K562 (cell line): ENCODE results near the gene MEIKIN. TPM values are rescaled to one million over a fixed set of nuclear protein-coding genes. Genes with fewer than 3 reads are reported as not detected.

Experiments
- ATAC-seq: fragments of 200-7000 bp; cut with Tn5 transposase; 3 replicates; pipeline ENCODE4 v1.9.1; 2020; ENCODE audit warnings: moderate library complexity
- BruUV-seq: library from RNA; stranded (reverse); fragments of 400-500 nt; replicated peaks from 2 replicates; lab custom pipeline; 2021; lab: Mats Ljungman, UMichigan
- CTCF ChIA-PET: fragments of 300-600 bp; formaldehyde crosslinking; extraction: SDS; loops from one replicate; lab custom pipeline; 2021; ENCODE audit warnings: low intra/inter-chr PET ratio; lab: Yijun Ruan, JAX
- POLR2A ChIA-PET: fragments of 300-600, 350-650 bp; sonication (Branson Sonifier 250); formaldehyde crosslinking; extraction: SDS; loops from one replicate; lab custom pipeline; 2021; ENCODE audit warnings: antibody characterized with exemption, inconsistent platforms; lab: Yijun Ruan, JAX
- DNase-seq, 4 experiments: peaks; one replicate each; pipeline versions ENCODE4 v3.0.0 to v3.0.0-alpha.2; 2011 to 2018; ENCODE audit warnings: low spot score in 3 of 4, mixed read lengths in 3 of 4; ENCODE audit errors: extremely low read depth in 1 of 4
- FAIRE-seq: peaks from 2 replicates; lab custom pipeline; 2011; peaks lifted over from hg19 to GRCh38; lab: Jason Lieb, UNC
- H2AFZ ChIP-seq: 2 replicates; pipeline ENCODE4 v1.6.0; 2011; ENCODE audit warnings: low read depth, low read length, control low read depth, inconsistent platforms
- H3K27ac ChIP-seq: fragments of 200-600 bp; 3 replicates; pipeline ENCODE4 v1.8.0; 2011; ENCODE audit warnings: low read depth, mild to moderate bottlenecking, control low read depth, inconsistent platforms, low read length, moderate library complexity, mixed read lengths; ENCODE audit errors: extremely low read depth
- H3K27me3 ChIP-seq, 2 experiments: fragments of 300-600 bp in 1 of 2; 2 replicates in 1 of 2; 3 replicates in 1 of 2; pipeline versions ENCODE4 v1.6.0 to v1.8.0; 2011; ENCODE audit warnings: inconsistent platforms in 2 of 2, low read length in 2 of 2, mild to moderate bottlenecking in 1 of 2, mixed read lengths in 1 of 2, moderate library complexity in 1 of 2; ENCODE audit not compliant: control insufficient read depth in 2 of 2, insufficient read depth in 2 of 2
- H3K36me3 ChIP-seq: fragments of 300-600 bp; 3 replicates; pipeline ENCODE4 v1.8.0; 2011; ENCODE audit warnings: mild to moderate bottlenecking, low read length, inconsistent platforms; ENCODE audit not compliant: control insufficient read depth, insufficient read depth
- H3K4me1 ChIP-seq, 2 experiments: fragments of 200-600 bp in 1 of 2; replicated peaks in 1 of 2; 2 replicates in 1 of 2; 3 replicates in 1 of 2; pipeline versions ENCODE4 v1.5.1 to v1.8.0; 2011; ENCODE audit warnings: inconsistent platforms in 2 of 2, low read length in 2 of 2, mild to moderate bottlenecking in 1 of 2, mixed read lengths in 1 of 2, moderate library complexity in 1 of 2; ENCODE audit not compliant: control insufficient read depth in 2 of 2, insufficient read depth in 2 of 2
- H3K4me2 ChIP-seq: 2 replicates; pipeline ENCODE4 v1.6.1; 2011; ENCODE audit warnings: low read length, control low read depth, inconsistent platforms, mixed read lengths; ENCODE audit not compliant: insufficient read depth
- H3K4me3 ChIP-seq: fragments of 200-600 bp; sonication (generic), shearing (Covaris generic); 2 replicates; pipeline ENCODE4 v1.5.1; 2016; ENCODE audit warnings: control low read depth, inconsistent platforms
- H3K79me2 ChIP-seq: fragments of 200-600 bp; 3 replicates; pipeline ENCODE4 v1.8.0; 2011; ENCODE audit warnings: low read length, inconsistent platforms; ENCODE audit not compliant: control insufficient read depth, insufficient read depth
- H3K9ac ChIP-seq, 2 experiments: 2 replicates each; pipeline versions ENCODE4 v1.6.0 to v1.6.1; 2011; ENCODE audit warnings: low read depth in 2 of 2, low read length in 2 of 2, control low read depth in 1 of 2, inconsistent platforms in 1 of 2, mild to moderate bottlenecking in 1 of 2, mixed read lengths in 1 of 2; ENCODE audit not compliant: insufficient read depth in 1 of 2
- H3K9me1 ChIP-seq: one replicate; pipeline ENCODE4 v1.6.0; 2011; ENCODE audit warnings: inconsistent platforms, mild to moderate bottlenecking, low read length, moderate library complexity; ENCODE audit not compliant: control insufficient read depth, insufficient read depth
- H3K9me3 ChIP-seq: replicated peaks from 2 replicates; pipeline ENCODE4 v1.5.1; 2011; ENCODE audit warnings: low read depth, low read length, inconsistent platforms; ENCODE audit not compliant: control insufficient read depth, insufficient read depth
- H4K20me1 ChIP-seq: replicated peaks from 2 replicates; pipeline ENCODE4 v1.6.1; 2011; ENCODE audit warnings: low read length, inconsistent platforms, mixed read lengths; ENCODE audit not compliant: control insufficient read depth, insufficient read depth
- BMI1 ChIP-seq: fragments of 150-350 bp; IDR thresholded peaks from 2 replicates; pipeline ENCODE4 v1.6.1; 2014; ENCODE audit warnings: low read length
- DMBX1 ChIP-seq: fragments of 250-450 bp; sonication (Bioruptor Pico); IDR thresholded peaks from 2 replicates; pipeline ENCODE4 v1.8.0; 2022; ENCODE audit warnings: inconsistent platforms, mild to moderate bottlenecking, moderate library complexity, borderline replicate concordance
- FOXA3 ChIP-seq, 2 experiments: fragments of 450-650 bp in 1 of 2; sonication (generic) in 1 of 2; formaldehyde crosslinking; IDR thresholded peaks in 1 of 2; conservative IDR thresholded peaks in 1 of 2; 2 replicates each; pipeline versions ENCODE4 v1.4.0 to v1.8.0; 2020 to 2022; ENCODE audit warnings: mild to moderate bottlenecking in 2 of 2, missing genetic modification reagents in 1 of 2
- MCM5 ChIP-seq: fragments of 450-650 bp; IDR thresholded peaks from 2 replicates; pipeline ENCODE4 v1.6.1; 2016; ENCODE audit warnings: low read depth
- PHF21A ChIP-seq: fragments of 450-650 bp; IDR thresholded peaks from 2 replicates; pipeline ENCODE4 v1.6.1; 2017; ENCODE audit warnings: low read depth, borderline replicate concordance
- RNF219 ChIP-seq: fragments of 250-450 bp; sonication (Bioruptor Pico); IDR thresholded peaks from 2 replicates; pipeline ENCODE4 v1.5.0; 2022; ENCODE audit warnings: mild to moderate bottlenecking
- ZNF444 ChIP-seq: fragments of 250-450 bp; sonication (Bioruptor Pico); IDR thresholded peaks from 2 replicates; pipeline ENCODE4 v1.4.0; 2020; ENCODE audit warnings: mild to moderate bottlenecking, moderate library complexity
- WGBS: fragments of 100-300 bp; shearing (Covaris generic); methylation state at CpG from one replicate; pipeline ENCODE4 v1.1.6; 2016; ENCODE audit warnings: low coverage, mixed read lengths; ENCODE audit not compliant: insufficient coverage; ENCODE audit errors: missing lambda C conversion rate; 5-methylcytosine and 5-hydroxymethylcytosine counted together
- in situ Hi-C: fragments of 300-500 bp; cut with MboI; formaldehyde crosslinking; loops from 4 replicates; pipeline ENCODE4 v1.15.0; 2018; ENCODE audit warnings: inconsistent platforms, mixed read lengths
- intact Hi-C: fragments of 100-400 bp; cut with micrococcal nuclease; formaldehyde crosslinking; loops from 2 replicates; pipeline ENCODE4 v1.14.2; 2022
- polyA plus RNA-seq, 8 experiments: library from polyadenylated mRNA; depleted of rRNA in 4 of 8; stranded (reverse) in 5 of 8; unstranded in 3 of 8; fragments of >200 nt; fragmentation: Nextera tagmentation in 2 of 8; fragmentation: Illumina TruSeq in 1 of 8; extraction: Ambion mirVana in 2 of 8; extraction: Trizol in 1 of 8; gene quantifications; 2 replicates each; pipeline versions ENCODE4 v1.2.1 to v1.2.3, GENCODE V29; 2011 to 2014; ENCODE audit warnings: inconsistent platforms in 1 of 8, missing spikeins in 1 of 8
- total RNA-seq, 7 experiments: library from RNA; depleted of rRNA in 6 of 7; stranded (reverse); fragments of >200 nt in 6 of 7; fragmentation: Illumina TruSeq in 2 of 7; extraction: Trizol in 2 of 7; gene quantifications; 2 replicates each; pipeline versions ENCODE4 v1.2.1 to v1.2.3, GENCODE V29; 2011 to 2021; ENCODE audit warnings: low replicate concordance in 1 of 7

Gene MEIKIN
- total and polyA plus RNA-seq, 9 of the 15 experiments (the other 6 are each of a cell fraction or from before 2014, with no cell fraction given) = 0.18 TPM; not detected in 8

DNA sequence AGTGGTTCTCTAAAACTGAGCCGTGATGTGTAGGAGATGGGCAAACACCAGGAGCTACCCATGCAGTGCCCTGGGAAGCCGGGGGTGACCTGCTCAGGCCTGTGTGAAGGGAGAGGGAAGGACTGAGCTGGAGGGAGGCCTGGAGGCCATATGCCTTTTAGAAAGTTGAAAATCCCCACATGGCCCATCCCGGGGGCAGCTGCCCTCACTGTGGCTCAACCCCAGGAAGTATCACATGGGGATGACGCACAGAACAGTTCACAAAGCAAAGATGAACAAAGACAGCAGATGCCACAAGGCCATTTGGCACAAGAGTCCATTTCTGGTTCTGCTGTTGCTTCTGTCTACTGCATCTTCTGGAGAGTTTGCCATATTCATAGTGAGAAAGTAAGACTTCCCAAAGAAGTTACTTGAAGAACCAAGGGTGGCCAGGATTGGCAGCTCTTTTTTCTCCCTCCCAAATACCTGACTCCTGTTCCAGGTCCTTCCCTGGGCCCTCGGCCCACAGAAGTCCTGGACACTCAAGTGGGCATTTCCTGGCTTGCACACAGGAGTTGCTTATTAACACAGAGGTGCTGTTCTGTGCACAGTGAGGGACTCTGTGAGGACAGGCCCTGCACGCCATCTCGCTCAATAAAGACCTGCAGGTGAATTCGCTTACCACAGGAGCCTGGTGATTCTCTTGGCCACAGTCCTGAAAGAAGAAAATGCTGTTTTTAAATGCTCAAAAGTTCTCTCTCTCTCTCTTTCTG is 40.9 kb upstream of the MEIKIN start:
- BruUV-seq = no TSS peak
- 27% methylated on average over 8 of the region's 8 CpGs for WGBS

More for the DNA sequence above, 40.9 kb upstream of the MEIKIN start:
- in situ Hi-C loops = no loop called here
- Histone ChIP-seq H3K9me1 (no peaks in the 10 kb centered on the region), H3K9ac (peak overlapping the region in 1 of 2 experiments; percentile 17; a peak in 1 of 4 replicates), H3K4me1 (peaks cover 0 to 3% of the 10 kb centered on the region in 2 experiments; a peak in 3 of 5 replicates), H4K20me1 (no peaks in the 10 kb centered on the region), H3K4me2 (no peak overlapping the region), H3K27ac (no peak overlapping the region), H3K36me3 (no peaks in the 10 kb centered on the region), H3K4me3 (no peak overlapping the region), H2AFZ (no peak overlapping the region), H3K9me3 (no peaks in the 10 kb centered on the region), H3K27me3 (peaks cover 0 to 9% of the 10 kb centered on the region in 2 experiments; a peak in 1 of 5 replicates), H3K79me2 (no peaks in the 10 kb centered on the region)
- TF ChIP-seq MCM5 (no peak), RNF219 (CRISPR knock-in tag) (no peak), ZNF444 (no peak), DMBX1 (no peak), FOXA3 (CRISPR knock-in tag; conservative IDR thresholded peaks at IDR 0.05 in 1 of 2, IDR thresholded peaks at IDR 0.05 in 1 of 2) (no peak), PHF21A (no peak), BMI1 (no peak)
- FAIRE-seq (no peak), DNase-seq (no peak), ATAC-seq (no peak)
- intact Hi-C loops = no loop called here
- ChIA-PET CTCF (no interaction called here), POLR2A (interaction anchor here (1.1 kb wide), 1 partner anchor 10 kb away, joined by 3 read pairs; no protein-coding TSS in a partner anchor)
